Hepatic stellate cell (primary cell): ENCODE results near the gene ADAMTS12.
A peak's percentile ranks its signal among the peaks of the same experiment; 100 is the strongest.

Experiments
- DNase-seq: peaks from one replicate; pipeline ENCODE4 v3.0.0; 2011; ENCODE audit warnings: low spot score

ADAMTS12 gene

GRCh38 chr5:33702867-33703266 is 188.9 kb downstream of the ADAMTS12 start:
- DNase-seq = no peak

DNA sequence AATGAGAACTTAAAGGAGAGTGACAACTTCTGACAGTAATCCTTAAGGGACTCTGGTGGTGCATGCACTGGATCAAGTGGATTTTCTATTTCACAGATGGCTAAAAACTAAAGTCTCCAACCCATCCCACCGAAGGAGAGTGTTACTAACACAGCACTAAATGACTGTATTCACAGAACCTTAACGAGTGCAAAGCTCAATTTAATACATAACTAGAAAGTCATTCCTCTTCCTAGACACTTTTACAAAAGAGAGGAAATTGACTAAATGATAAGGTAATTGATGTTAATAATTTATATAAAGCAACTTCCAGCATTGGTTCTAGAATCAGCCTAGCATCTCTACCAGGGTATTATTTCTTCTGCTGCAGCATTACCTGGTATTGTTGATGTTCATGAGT is 189.8 kb downstream of the ADAMTS12 start:
- no peak for DNase-seq

GRCh38 chr5:33701251-33701650 is 190.5 kb downstream of the ADAMTS12 start:
- peak; percentile 29 for DNase-seq

DNA sequence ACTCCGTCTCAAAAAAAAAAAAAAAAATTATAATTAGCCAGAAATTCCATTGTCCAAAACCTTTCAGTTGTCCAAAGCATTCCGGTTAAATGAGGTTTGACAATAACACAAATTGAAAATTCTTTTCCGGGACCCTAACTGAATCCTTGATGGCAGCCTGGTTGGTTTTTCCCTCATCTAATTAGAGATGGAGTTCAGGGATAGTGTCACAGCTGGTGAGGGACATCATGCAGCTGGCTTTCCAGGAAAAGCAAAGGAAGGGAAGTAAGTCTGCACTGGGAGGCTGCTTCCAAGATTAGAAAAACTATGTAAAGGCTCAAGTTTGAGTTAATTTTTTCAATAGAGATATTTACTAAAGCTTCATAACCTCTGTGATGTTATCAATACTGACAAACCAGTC is 195.4 kb downstream of the ADAMTS12 start:
- no peak for DNase-seq

GRCh38 chr5:33692980-33693379 is 198.8 kb downstream of the ADAMTS12 start:
- DNase-seq = no peak

DNA sequence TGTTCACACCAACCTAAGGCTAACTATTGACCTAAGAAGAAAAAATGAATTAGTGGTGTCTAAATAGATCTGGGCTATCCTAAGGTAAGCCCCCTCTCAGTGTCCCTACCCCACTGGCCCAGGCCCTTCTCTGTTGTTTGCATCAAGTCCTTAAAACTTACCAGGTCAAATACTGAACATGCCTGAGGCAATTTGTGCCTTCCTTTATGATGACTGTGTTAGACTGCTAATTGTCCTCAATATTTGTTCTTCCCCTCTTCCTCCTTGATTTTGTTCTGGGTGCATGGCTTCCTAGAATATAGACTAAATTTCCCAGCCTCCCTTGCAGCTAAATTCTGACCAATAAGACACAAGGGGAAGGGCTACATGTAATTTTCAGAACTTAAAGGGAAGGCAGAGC is 199.9 kb downstream of the ADAMTS12 start:
- no peak for DNase-seq

DNA sequence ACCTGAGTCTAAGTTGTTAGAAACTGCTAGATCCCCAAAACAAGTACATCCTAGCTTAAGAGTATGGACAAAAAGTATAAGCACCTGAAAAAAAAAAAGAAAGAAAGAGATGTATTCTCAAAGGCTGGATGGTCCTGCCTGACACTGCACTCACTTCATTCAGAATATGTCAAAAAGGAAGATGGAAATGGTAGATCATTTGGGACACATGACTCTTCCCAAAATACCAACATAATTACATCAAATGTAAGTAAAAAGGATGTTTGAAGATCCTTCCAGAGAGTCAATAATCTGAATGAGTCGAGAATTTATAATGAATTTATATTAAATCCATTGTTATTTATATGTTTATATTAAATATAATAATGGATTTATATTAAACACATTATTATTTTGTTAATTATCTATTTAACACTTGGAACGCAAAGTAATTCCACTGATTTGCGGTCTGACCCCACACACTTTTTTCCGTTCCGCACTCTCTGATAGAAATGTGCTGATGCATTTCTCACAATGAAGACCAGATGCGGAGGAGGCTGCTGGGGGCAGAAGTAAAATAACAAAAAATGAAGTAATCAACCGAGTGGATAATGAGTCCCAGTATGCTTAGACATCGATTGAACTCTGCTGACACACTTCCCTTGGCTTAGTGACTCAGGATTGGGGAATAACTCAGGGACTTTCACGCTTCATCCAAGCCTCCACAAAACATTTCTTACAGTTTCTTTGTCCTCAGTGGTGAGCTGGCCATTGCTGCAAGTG is 201.2 kb downstream of the ADAMTS12 start:
- peak; percentile 13 for DNase-seq

- no peak for DNase-seq
These were observed 203.3 kb downstream of the ADAMTS12 start for GRCh38 chr5:33688526-33688925.

- DNase-seq = no peak
These were observed 203.7 kb downstream of the ADAMTS12 start for GRCh38 chr5:33688066-33688465.

GRCh38 chr5:33685873-33686755 is 205.7 kb downstream of the ADAMTS12 start:
- DNase-seq = no peak

GRCh38 chr5:33684496-33685159 is 207.2 kb downstream of the ADAMTS12 start:
- no peak for DNase-seq

GRCh38 chr5:33679791-33680190 is 212.0 kb downstream of the ADAMTS12 start:
- no peak for DNase-seq

DNA sequence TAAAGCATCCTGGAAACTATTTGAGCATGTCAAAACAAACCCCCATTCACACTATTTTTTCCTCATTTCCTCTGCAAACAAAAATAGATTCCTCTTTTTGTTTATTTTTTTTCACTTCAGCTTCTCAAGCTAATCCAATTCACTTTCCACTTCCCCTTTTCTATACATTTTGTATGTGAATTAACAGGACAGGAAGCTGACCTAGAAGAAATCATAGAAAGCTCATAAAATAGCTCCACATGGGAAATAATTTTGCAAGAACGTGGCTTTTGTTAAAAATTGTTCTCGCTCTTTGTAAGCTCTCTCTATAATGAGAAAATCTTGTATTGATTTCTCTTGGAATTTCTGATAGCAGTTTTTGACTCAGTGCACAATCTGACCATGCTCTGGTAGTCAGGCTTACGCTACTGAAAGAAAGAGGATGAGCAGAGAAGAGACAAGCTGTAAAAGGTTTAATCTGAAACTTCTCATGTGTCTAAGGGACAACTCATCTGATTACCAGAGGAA is 215.8 kb downstream of the ADAMTS12 start:
- no peak for DNase-seq

GRCh38 chr5:33671700-33672291 is 220.0 kb downstream of the ADAMTS12 start:
- no peak for DNase-seq

GRCh38 chr5:33662722-33663427 is 228.9 kb downstream of the ADAMTS12 start:
- DNase-seq = no peak

DNA sequence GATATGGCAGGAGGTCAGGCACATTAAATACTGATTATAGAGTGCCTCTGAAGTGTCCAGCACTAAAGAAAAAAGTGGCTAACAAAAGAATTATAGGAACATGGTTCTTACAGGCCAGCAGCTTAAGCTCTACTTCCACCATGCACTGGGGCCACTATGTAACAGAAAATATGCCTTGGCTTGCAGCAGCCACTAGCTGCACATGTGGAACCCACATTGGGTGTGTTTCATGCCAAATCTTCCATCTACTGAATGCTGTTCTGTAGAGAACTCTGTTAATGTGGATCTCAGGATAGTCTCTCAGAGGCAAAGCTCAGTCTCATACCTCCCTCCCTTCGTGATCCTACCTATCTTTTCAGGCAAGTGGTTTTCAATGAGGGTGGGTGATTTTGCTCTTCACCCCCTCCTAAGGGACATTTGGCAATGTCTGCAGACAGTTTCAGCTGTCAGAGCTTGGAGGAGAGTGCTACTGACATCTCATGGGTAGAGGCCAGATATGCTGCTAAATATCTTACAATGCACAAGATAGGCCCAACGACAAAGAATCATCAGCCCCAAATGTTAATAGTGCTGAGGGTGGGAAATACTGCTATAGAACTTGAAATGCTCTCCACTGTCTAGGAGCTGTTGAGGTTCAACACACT is 232.1 kb downstream of the ADAMTS12 start:
- DNase-seq = no peak

- no peak for DNase-seq
These were observed 233.9 kb downstream of the ADAMTS12 start for GRCh38 chr5:33657804-33658440.

DNA sequence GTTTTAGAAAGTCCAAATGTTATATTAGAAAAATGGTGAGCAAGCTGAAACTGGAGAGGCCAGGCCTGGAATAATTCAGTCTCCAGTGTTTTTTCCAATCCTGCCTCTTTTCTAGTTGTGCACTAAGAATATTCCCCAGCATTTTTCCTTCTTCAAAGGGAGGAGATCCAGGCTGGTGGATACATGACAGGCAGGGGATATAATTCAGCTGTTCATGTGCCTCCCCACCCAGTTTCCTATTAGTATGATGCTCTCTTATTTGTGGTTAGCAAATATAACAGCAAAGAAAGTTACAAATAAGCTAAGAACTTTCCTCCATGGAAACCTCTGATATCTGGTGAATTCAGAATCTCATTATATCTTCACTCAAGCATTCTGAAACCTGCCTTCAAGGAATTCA is 234.6 kb downstream of the ADAMTS12 start:
- DNase-seq = no peak

DNA sequence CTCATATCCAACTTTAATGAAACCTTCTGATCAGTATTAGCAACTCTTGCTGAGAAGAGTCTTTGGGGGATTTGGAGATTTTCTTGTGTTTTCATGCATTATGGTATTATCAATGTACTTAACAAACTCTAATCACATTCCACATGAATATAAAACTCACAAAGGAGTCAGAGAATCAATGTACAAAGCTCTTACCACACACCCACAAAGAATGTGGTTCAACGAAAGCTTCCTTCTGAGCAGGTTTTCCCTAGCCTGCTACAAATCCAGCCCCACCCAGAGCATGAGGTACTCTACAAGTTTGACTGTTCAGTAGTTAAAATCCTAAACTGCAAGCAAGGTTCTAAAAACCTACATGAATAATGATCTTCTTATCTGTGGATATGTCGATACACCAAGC is 240.9 kb downstream of the ADAMTS12 start:
- DNase-seq = no peak
